ENCODE measurements around the gene VAMP8.
"Not testable (repeated sequence)": the region's sequence is repeated elsewhere in the genome, so short reads cannot be mapped to it uniquely, and the experiment has no call there.

Gene VAMP8

DNA sequence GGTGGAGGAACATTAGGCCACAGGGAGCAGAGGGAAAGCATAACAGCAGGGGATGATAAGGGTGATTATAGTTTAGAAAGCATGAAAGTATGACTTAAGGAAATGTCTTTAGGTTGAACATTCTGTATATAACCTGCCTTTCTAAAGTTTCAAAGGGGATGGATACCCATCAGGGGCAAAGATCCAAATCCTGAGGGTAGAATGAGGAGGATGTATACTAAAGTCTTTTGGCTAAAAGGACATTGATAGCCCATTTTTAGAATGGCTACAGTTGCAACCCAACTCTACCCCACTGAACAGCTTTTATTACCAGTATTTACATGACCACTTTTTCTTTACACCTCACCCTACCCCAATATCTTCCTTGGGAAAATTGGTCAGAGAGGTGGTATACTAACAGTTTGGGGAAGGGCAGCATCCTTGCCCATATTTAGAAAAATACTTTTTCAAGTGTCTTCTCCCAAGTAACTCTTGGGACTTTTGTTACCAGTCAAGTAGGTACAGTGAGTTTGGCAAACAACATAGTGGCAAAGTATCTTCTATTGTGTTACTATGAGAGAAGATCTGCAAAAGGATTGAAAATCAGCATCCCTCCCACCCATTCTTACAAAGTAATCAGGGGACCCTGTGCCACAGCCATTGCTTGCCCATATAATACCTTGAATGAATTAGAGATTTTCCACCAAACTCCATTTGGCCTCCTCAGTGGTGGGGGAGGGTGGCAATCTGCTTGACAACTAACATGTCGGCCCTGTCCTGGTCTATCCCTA is 30.1 kb upstream of the VAMP8 start:
- no peak for DNase-seq

DNA sequence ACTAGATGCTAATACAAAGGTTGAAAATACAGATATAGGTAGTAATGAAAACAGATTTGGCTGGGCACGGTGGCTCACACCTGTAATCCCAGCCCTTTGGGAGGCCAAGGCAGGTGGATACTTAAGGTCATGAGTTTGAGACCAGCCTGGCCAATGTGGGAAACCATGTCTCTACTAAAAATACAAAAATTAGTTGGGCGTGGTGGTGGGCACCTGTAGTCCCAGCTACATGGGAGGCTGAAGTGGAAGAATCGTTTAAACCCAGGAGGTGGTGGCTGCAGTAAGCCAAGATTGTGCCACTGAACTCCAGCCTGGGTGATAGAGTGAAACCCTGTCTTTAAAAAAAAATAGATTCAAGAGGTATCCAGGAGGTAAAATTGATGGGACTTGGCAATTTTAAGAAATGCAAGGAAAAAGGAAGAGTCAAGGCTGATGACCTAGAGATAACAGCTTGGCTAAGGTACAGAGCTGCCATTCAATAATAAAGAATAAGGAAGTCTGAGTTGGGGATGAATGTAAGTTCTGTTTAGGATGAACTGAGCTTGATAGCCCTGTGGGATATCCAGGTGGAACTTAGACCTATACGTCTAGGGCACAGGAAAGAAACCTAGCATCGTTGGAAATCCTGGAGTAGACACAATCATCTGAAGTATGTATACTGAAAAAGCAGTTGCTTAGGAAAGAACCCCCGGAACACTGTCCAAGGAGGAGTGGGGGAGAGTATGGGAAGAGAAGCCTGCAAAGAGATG is 29.4 kb upstream of the VAMP8 start:
- no peak for DNase-seq

DNA sequence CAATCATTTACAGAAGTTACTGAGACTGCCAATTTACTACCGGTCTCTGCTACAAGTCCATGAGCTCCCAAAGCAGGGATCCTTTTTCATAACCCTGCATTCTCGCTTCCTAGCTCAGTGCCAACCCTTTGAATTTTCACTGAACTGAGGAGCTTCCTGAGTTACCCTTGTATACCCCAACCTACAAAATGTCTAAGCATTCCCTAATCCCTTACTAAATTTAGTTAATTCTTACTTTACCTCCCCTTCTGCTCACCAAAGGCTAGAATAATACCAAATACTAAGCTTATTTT is 28.8 kb upstream of the VAMP8 start:
- DNase-seq: no peak

DNA sequence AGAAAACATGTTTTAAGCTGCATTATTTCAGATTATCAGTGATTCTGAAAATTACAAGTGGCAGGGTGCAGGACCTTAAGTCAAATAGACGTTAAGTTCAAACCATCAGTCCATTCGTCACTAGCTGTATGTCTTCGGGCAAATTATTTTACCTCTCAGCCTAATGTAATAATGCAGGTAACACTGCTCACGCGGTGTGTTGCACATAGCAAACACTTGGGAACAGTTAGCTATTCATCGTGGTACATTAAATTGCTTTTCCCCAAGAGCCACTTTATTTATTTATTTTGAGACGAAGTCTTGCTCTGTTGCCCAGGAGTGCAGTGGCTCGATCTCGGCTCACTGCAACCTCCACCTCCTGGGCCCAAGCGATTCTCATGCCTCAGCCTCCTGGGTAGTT is 28.3 kb upstream of the VAMP8 start:
- DNase-seq: no peak

DNA sequence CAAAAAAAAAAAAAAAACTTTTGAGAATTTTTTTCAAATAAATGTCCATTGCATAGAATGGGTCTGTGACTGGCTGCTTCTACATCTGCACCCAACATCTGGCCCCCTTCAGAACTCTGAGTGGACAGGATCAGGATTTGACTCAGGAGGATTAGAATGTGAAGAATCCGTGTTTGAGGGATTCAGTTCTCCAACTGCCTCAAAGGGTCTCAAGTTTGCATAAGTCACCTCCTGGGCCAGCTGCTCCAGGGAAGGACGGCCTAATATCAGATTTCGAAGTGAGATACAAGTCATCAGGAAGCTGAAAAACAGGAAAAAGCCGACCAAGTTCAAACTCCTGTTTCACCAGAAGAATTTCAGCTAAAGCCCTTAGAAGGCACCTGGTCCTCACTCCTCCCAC is 27.6 kb upstream of the VAMP8 start:
- no peak for DNase-seq

DNA sequence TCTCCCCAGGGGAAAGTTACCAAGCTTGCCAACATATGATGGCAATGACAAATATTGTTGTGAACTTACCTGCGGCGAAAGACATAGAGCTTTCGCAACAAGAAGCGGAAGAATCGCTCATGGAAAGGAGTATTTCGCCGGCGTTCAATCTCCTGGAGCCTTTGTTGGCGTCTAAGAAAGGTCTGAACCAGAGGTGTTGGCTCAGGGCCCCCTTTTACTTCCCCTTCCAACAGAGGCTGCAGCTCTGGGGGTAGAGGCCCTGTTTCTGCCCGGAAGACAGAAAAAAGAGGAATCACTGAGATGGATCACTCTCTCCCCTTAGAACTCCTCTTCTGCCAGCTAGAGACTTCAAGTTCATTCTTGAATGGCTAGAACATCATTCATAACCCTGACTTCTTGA is 26.9 kb upstream of the VAMP8 start:
- peak in 5 of 51 donors; percentile 3 to 28 (median 15) for DNase-seq

DNA sequence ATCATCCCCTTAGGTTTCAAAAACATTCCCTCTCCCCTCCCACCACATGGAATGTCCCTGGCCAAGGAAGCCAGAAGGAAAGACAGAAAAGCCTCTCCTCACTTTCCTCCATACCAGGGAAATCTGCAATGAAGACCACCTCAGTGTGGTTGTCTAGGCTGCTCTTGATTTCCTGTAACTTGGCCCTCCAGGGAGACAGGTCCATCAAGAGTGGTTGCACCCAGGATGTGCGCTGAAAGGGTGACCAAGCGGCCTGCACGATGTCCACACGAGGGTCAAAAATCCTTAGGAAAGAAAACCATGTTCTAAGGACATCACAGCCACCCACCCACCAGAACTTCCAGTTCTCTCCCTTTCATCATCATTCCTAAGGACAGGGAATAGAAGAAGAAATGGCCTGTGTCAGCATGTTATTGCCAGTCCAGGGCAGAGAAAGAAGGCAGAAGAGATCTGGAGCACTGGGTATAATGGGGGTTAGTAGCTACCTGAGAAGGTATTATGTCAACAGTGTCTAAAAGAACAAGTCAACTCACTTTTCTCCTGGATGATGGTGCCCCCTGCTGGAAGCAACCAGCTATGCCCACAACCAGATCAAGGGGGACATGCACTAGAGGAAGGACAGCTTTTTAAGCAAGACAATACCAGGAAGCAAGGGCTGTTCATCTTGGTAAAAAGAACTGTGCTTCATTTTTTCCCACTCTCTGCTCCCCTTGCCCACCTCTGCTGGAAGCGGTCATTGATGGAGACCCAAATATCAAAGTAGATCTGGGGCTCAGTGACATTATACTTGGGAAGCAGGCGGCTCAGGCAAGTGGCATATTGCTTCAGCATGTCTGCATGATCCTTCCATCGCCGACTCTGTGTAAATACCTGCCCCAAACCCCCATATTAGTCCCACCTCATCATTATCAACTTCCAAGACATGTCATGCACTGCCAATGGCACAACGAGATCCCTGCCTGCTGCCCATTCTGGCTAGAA is 25.4 kb upstream of the VAMP8 start:
- peak in 49 of 51 donors; percentile 6 to 90 (median 53) for DNase-seq

DNA sequence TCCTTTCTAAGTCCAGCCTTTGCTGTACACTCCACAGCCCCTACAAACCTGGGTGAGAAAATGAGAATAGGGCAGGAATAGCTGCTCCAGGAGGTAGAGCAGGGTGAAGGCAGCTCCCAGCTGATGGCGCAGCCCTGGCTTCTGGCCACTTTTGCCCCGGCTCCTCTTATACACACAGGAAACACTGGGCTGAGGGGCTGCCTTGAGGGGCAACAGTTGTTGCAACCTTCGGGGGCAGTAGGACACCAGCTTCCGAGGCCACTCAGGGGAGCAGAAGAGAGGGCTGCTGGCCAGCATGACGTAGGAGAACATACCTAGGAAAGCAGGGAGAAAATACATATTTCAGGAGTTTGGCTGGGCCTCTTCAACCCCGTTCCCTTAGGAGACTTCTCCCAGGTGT is 24.2 kb upstream of the VAMP8 start:
- DNase-seq: no peak

DNA sequence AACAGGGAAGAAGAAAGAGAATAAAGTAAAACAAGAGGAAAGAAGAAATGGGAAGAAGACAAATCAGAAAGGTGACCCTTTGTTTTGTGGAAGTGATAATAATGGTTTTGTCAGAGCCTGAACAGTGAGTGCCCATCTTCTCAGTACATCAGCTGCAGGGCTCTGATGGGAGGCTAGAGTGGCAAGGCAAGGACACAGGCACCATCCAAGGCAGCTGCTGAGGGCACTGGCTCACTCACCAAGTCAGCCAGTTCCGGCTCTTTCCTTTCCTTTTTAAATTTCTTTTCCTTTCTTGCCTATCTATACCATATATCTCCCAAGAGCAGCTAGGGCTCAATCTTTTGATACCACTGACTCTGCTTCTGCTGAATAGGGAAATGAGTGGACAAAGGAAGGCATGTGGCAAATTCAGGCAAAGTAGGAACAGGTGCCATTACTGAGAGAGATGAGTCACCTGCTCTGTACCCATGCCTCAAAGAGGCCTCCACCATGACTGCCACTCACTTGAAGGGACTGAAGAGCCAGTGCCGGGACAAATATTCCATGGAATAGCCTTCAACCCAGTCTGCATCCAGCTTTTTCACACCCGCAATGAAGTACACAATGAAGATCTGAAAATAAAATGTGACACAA is 22.3 kb upstream of the VAMP8 start:
- no peak for DNase-seq

DNA sequence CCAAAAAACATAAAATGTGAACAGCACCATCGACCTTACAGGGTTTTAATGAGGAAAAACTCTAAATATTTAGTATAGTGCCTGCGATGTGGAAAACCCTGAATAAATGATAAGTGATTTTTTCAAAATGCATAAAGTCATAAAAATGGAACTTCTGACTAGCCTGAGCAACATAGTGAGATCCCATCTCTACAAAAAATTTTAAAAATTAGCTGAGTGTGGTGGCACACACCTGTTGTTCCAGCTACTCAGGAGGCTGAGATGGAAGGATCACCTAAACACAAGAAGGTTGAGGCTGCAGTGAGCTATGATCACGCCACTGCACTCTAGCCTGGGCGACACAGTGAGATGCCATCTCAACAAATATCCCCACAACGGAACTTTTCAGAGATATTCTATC is 20.3 kb upstream of the VAMP8 start:
- DNase-seq: no peak

DNA sequence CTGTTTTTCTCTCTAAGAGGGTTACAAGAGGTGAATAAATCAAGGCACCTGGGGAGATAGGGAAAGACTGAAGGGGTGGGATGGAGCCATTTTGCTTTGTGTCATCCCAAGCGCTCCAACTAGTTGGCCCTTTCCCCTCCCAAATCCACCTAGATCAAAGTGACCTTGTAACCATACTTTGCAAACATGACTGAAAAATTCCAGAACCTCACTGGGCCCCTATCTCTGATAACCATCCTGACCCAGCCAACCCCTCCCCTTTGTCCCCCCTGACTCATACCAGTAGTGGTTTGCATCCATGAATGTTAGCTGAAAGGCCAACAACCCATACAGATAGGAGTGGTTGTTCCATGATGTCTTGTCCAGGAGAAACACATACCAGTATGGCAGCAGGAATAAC is 19.2 kb upstream of the VAMP8 start:
- no peak for DNase-seq

DNA sequence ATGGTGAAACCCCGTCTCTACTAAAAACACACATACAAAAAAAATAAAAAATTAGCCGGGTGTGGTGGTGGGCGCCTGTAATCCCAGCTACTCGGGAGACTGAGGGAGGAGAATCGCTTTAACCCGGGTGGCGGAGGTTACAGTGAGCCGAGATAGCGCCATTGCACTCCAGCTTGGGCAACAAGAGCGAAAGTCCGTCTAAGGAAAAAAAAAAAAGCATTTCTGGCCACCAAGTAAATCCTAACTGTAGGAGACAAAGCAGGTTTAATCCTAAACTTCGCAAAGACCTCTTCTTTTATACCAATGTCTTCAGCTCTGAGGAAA is 17.0 kb upstream of the VAMP8 start:
- not testable (repeated sequence) for DNase-seq

DNA sequence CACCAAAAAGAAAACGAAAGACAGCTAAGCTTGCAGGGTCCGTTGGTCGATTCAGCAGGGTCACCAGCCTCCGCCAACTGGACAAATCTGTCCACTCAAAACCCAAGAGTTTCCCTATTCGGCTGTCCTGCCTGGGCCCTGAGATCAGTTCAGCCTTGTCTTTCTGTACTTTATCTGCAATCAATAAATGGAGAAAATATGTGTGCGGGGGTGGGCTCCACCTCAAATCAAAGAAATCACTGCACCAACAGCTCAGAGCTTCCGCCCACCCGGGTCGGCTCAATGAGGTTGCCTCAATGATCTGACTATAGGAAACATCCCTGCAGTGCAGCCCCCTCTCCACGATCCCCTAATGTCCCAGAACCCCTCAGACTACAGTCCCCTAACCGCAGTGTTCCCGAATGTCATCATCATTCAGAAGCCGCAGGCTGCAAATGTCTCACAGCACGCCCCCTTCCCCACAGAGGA is 16.5 kb upstream of the VAMP8 start:
- no peak for DNase-seq

DNA sequence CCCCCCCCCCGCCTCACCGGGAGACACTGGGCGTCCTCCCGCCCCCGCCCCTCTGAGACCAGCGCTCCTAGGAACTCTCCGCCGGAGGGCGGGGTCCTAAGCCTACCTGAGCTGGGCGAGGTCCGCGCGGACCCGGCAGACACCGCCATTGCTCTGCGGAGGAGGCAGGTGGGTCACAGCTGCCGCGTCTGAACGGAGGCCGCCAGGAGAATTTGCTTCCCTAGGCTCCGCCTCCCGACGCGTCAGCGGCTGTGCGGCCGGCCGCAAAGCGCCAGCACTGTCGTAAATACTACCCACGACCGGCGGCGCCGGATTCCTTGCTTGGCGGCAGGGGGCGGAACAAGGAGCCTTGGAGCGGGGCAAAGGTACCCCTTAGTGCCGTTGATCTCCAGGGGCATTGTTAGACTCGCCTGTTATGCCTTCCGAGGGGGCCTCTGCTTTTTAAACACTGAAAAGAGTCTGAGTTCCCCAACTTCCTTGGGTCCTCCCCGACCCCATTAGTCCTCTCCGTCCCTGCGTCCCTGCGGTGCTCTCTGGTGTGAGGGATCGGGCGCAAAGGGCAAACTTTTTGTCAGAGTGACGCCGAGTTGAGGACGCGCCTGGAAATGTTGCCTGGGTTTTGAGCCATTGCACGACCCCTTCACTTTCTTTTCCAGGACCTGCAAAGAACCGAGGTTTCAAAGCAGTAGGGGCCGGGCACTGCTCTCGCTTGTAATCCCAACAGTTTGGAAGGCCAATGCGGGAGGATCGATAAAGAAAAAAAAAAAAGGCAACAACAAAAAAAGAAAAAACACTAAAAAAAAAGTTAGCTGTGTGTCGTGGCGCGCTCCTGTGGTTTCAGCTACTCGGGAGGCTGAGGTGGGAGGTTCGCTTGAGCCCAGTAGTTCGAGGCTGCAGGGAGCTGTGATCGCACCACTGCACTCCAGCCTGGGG is 15.8 kb upstream of the VAMP8 start, which contains the start of gene GGCX:
Gene GGCX, minus strand, starts transcription at position 214 of the 933 bp plus-strand sequence. Its CDS starts 65 bp downstream, at position 149.
- peak; percentile 50 to 96 (median 89) for DNase-seq

DNA sequence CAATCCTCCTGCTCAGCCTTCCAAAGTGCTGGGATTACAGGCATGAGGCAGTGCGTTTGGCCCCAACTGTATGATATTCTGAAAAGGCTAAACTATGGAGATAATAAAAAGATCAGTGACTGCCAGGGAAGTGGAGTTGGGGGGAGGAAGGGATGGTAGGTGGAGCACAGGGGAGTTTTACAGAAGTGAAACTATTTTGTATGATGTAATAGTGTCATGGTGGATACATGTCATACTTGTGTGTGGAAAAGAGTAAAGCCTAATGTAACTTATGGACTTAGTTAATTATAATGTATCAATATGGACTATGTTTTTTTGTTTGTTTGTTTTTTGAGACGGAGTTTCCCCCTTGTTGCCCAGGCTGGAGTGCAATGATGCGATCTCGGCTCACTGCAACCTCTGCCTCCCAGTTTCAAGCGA is 13.2 kb upstream of the VAMP8 start:
- DNase-seq: no peak

DNA sequence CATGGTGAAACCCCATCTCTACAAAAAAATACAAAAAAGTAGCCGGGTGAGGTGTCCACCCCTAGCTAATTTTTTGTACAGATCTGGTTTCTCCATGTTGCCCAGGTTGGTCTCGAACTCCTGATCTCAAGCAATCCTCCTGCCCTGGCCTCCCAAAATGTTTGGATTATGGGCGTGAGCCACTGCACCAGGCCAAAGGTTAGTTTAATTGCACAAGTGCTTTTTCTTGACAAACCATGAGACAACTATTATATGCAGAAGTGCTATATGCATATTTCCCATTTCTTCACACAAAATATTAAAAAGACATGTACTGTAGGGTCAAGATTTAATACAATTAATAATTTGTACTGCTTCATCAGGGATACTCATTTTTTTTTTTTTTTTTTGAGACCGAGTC is 11.1 kb upstream of the VAMP8 start:
- no peak for DNase-seq

DNA sequence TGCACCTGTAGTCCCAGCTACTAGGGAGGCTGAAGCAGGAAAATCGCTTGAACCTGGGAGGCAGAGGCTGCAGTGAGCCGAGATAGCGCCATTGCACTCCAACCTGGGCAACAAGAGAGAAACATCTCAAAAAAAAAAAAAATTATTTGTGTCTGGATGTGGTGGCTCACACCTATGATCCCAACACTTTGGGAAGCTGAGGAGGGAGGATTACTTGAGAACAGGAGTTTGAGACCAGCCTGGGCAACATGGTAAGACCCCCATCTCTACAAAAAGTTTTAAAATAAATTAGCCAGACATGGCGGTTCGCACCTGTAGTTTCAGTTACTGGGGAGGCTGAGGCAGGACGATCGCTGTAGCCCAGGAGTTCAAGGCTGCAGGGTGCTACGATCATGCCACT is 1.6 kb upstream of the VAMP8 start:
- DNase-seq: no peak

DNA sequence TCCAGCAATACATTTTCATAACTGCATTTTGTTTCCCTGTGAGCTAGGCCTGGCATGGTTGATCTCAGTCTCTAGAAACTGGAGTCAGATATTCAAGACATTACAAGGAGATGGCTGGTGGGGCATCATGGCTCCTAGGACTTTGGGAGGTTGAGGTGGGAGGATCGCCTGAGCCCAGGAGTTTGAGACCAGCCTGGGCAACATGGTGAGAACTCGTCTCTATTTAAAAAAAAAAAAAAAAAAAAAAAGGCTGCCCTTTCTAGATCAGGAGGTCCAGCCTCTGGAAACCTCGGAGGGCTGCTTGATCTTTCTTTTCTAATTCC is 362 bp upstream of the VAMP8 start:
- no peak for DNase-seq

DNA sequence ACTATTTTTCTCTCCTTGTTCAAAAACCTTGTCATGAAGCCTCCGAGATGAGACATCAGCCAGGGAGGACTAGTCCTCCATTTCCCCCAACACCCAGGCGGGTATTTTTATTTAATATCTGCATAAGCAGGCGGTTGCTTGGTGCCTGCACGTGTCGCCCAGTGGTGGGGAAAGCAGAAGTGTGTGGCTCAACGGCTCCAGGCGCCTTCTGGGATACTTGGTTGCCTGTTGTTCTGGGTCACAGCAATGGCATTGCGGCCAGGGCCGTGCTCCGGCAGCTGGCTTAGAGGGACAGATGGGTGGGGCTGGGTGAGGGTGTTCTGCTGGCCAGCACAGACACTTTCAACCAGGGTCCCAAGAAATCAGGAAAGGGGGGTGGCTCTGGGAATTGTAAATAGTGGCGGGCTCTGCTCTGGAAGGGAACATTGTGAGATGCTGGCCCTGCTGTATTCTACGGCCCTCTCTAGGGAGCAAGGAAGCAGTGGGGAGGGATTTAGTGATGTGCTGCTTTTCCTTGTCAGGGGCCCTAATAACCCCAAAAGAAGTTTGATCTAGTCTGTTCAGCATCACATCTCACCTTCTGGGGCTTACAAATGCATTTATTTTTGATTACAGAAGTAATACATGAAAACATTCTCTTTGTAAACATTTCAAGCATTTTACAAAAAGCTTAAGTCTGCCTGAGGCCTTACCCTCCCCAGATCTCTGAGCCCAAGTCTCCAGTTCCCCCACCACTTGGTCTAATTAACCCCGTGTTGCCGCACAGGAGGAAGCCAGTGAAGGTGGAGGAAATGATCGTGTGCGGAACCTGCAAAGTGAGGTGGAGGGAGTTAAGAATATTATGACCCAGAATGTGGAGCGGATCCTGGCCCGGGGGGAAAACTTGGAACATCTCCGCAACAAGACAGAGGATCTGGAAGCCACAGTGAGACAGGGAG is 1.1 kb downstream of the VAMP8 start:
- DNase-seq: peak in 6 of 51 donors; percentile 15 to 31 (median 20)

Data from hypothalamus (tissue), 51 donors.